Breast epithelium (tissue), 3 donors: ENCODE results near the gene SLC45A3.

ENCODE experiments used
- POLR2A ChIP-seq: fragments of 450-650 bp; IDR thresholded peaks from one replicate; pipeline ENCODE4 v1.6.1; 2016; ENCODE audit warnings: antibody characterized with exemption, mild to moderate bottlenecking, moderate library complexity
- POLR2AphosphoS5 ChIP-seq, 3 donors: sonication (generic); formaldehyde crosslinking; IDR thresholded peaks; one replicate each; pipeline ENCODE4 v1.6.1; 2017; ENCODE audit warnings: antibody characterized with exemption in 3 of 3
- TF ChIP-seq, protein P1 (sequence below), 3 donors: fragments of 450-650 bp; IDR thresholded peaks; one replicate each; pipeline ENCODE4 v1.5.1; 2016 to 2017; ENCODE audit warnings: antibody characterized with exemption in 3 of 3, mild to moderate bottlenecking in 3 of 3, moderate library complexity in 3 of 3

DNA sequence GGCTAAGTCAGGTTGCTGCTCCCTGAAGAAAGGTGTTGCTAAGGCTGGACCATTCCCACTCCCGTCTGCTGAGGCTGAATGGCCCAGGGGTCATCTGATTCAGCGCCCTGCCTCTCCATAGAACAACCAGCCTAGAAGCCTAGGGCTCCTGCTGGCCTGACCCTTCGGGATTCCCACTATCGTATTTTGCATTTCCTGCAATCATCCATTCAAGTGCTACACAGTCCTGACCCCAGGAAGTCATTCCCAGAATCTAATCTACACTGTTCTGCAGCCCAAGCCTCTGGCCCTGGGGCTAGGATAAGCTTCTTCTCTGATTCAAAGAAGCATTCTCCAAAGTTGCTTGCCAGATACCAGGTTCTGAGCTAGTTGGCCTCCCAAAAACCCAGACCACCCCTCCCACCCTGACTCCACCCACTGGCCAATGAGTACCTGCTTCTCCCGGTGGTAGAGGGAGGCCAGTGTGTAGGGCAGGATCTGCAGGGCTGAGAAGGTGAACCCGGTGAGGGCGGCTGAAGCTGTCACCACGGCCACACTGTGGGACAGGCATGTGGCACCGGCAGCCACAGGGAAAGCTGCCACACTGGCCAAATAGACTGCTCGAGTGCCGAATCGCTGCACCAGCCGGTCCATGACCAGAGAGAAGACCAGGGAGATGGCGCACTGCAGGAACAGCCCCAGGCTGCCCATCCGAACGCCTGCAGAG lies 18.7 kb downstream of the SLC45A3 start:
- TF ChIP-seq POLR2AphosphoS5 (IDR thresholded peaks at IDR 0.05) (no peak), POLR2A (no peak)
- TF ChIP-seq, protein P1, sequence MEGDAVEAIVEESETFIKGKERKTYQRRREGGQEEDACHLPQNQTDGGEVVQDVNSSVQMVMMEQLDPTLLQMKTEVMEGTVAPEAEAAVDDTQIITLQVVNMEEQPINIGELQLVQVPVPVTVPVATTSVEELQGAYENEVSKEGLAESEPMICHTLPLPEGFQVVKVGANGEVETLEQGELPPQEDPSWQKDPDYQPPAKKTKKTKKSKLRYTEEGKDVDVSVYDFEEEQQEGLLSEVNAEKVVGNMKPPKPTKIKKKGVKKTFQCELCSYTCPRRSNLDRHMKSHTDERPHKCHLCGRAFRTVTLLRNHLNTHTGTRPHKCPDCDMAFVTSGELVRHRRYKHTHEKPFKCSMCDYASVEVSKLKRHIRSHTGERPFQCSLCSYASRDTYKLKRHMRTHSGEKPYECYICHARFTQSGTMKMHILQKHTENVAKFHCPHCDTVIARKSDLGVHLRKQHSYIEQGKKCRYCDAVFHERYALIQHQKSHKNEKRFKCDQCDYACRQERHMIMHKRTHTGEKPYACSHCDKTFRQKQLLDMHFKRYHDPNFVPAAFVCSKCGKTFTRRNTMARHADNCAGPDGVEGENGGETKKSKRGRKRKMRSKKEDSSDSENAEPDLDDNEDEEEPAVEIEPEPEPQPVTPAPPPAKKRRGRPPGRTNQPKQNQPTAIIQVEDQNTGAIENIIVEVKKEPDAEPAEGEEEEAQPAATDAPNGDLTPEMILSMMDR (IDR thresholded peaks at IDR 0.05): no peak
